HG03565 (cell line): Measurements from ENCODE around the gene KCNK15.

Experiments used
- ATAC-seq: cut with Tn5 transposase; IDR thresholded peaks from one replicate; pipeline ENCODE4 v1.9.1; 2021; ENCODE audit warnings: mild to moderate bottlenecking, moderate library complexity; ENCODE audit not compliant: unreplicated experiment

KCNK15 gene

DNA sequence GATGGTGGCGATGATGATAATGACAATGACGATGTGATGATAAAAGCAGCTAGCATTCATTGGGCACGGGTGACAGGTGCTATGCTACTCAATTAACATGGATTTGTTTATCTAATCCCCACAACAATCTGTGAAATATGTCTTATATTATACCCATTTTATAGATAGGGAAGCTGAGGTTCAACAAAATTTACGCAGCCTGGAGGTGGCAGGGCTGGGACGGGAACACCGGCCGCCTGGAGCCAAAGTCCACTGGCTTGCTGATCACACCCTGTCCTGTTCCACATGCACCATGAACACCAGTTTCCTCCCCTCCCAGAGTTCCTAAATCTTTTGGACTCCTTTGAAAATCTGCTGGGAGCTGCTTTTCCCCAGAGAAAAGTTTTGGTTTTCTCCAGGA lies 41.6 kb downstream of the KCNK15 start:
- no peak for ATAC-seq

DNA sequence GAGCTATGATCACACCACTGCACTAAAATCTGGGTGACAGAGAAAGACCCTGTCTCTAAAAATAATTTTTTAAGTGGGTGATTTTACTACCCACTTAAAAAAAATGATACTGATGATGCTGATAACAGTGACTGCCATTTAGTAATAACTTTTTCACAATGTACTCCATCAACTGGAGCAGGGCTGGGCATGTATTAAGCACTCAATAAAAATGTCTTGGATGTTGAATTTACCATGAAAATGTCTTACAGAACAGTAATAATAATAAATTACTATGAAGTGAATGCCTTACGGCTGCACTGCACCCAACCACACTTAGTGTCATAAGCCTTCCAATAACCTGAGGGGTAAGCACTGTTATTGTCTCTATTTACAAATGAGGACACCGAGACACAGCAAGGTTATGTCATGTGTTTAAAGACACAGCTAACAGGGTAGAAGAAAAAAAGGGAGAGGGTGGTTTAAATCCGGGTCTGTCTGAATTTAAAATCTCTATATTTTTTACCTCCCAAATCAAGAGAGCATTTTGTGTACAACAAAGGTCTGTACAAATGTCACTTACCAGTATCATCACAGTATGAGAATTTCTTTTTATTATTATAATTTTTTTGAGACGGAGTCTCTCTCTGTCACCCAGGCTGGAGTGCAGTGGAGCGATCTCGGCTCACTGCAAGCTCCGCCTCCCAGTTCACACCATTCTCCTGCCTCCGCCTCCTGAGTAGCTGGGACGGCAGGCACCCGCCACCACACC lies 43.2 kb downstream of the KCNK15 start:
- ATAC-seq: no peak

DNA sequence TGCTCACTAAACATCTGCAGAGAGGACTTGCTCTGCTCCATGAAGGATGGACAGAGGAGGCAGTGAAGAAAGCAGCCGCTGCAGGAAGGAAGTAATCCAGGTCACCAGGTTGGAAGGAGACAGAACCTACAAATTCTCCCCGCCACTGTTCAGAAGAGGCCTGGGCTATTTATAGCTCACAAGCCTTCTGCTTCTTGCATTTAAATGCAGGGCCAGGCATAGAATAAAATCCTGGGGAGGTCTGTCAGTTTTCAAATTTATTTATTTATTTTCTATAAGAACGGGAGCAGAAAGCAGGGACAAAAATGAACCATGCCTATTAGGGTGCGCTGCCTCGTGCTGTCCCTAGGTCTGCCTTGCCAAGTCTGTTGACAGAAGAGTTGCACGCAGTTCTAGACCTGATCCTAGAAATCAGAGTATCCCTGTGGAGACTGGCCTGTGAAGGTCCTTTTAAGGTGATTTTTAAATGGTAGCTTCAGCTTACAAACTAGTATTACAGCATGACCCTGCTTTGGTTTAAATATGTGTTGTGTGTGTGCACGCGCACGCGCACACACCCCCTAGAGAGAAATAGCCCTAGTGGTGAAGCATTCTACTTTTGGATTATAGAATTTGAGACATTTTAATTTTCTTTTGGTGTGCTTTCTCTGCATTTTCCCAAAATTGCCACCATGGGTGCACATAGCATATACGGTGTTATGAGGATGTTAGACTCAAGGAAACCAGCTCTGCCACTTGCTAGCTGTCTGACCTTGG lies 45.2 kb downstream of the KCNK15 start:
- no peak for ATAC-seq

DNA sequence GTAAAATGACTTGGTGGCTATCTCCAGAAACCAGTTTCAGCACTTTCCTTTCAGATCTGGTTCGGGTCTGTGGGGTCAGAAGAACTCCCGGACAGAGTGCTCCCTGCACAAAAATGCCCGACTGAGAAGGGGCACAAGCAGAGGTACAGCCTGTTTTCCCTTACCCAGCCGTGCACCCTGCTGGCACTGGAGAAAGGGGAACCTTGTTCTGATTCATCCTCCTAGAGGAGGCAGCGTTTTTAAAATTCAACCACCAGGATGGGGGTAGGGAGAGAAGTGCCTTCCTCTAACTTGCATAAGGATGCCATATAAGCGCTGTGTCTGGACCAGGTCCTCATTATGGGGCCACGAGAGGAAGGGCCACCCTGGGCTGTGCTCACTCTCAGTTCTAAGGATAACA lies 47.1 kb downstream of the KCNK15 start:
- no peak for ATAC-seq

DNA sequence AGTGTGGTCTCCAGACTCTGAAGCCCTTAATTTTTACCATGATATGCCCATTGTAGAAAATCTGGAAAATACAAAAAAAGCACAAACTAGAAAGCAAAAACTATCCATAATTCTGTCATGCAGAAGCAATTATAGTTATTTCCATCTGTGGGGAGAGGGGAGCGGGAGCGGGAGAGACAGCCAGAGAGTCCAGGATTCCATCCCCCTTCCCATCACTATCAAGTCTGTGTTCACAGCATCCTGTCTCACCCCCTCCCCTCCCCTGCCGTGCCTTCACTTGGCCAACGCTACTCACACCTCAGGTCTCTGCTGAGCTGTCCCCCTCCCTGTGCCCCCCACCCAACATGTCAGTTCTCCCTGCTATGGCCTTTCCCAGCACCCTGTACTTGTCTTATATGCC lies 50.2 kb downstream of the KCNK15 start:
- ATAC-seq: no peak

DNA sequence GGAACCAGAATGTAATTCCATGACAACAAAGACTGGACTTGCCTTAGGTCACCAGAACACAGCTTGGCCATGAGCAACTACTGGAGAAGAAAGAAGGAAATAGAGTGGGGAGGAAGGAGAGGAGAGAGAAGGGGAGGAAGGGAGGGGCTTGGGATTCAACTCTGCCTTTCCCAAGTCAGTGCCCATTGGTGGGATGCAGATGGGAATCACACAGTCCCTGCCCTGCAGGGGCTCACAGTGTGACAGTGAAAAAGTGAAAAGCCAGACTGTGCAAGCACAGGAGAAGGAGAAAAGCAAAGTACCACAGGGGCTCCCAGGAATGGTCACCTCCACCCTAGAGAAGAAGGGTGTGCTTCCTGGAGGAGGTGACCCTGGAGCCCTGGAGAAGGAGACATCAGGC lies 50.6 kb downstream of the KCNK15 start:
- no peak for ATAC-seq

DNA sequence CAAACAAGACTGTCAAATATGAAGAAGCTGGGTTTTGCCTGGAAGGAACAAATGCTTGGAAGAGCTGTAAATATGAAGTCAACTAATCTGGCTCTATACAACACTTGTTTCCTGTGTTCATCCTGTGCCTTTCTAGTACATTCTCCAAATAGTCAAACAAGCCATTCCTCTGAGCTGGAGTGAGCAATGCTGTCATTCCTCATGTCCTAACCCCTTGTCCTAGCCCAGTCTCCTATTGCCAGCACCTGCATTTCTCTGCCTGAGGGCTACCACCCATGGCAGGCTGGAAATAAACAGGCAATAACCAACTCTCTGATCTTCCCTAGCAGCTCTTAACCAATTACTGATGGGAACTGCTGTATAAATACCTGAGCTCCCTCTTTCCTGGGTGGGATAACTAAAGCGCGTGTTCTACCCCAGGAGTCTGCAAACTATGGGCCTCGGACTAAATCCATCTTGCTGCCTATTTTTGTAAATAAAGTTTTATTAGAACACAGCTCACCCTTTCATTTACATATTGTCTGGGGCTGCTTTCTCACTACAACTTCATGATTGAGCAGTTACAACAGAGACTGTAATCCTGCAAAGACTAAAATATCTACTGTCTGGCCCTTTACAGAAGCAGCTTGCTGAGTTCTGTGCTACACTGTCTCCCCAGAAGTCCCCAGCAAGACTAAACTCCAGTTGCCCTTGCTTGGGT lies 51.2 kb downstream of the KCNK15 start:
- no peak for ATAC-seq

DNA sequence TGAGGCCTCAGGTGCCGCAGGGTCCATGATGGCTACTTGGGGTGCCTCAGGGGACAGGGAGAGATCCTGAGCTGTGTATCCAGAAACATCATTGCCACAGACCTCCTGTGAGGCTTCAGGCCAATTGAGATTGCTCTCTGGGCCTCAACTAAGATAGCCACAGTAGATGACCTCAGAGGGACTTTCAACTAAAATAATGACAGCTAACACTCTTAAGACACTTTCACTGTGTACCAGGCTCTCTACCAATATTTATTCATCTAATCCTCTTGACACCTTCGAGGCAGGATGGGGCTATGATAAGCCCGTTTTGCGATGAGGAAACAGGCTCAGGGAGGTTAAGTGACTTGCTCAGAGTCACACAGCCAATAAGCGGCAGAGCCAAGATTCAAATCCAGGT lies 54.0 kb downstream of the KCNK15 start:
- no peak for ATAC-seq

DNA sequence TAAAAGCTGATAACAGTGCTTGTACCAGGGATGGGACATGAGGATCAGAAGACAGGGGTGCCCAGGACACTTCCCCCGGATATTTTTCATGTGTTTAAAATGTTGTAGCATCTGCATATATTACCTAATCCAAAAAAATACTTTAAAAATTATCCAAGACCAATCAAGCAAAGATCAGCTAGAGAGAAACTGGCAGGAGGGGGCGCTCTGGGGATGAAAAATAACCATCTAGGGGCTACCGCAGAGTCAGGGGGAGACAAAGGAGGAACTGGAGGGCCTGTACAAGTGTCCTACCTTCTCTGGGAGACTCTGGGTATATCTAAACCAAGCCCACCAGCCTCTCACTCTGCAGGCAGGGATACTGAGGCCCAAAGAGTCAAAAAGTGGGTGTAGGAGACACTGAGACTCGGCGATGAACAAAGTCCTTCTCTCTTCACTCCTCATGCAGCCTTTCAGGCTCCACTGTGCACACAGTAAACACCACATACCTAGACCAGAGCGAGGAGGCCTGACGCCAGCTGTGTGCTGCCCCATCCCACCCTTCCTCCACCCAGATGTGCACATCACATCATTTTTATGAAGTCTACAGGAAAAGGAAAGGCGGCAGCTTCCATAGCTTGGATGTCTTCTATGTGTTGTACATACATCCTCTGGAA lies 54.9 kb downstream of the KCNK15 start:
- ATAC-seq: no peak
